ENCODE measurements around the gene FAM131C. TPM values are rescaled to one million over a fixed set of nuclear protein-coding genes. Genes with fewer than 3 reads are reported as not detected.

FAM131C gene
- total RNA-seq, 2 donors from 2014 or later: not detected

DNA sequence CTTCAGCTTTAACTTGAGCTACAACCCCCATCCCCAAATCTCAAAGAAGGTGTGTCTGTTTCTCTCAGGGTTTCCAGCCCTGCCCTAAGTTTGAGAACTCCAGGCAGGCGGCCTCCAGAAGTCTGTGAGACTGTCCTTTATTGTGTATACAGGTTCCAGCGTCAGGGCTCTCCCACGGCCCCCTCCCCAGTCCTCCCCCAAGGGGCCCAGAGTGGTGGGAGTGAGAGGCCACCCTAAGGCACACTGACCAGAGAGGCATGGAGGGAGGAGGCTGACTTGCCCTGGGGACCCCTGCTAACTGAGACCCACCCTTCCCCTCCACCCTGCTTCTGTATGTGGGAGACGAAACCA lies 59.6 kb downstream of the FAM131C start:
- peaks cover 7% of the 10 kb centered on the region for H3K4me1 ChIP-seq (replicated peaks)
- H3K27me3 ChIP-seq (replicated peaks; ENCODE audit: insufficient read depth): no peaks in the 10 kb centered on the region
- H3K27ac ChIP-seq: peak overlapping the region; percentile 78 to 84
- no peak for TF ChIP-seq CTCF (IDR thresholded peaks at IDR 0.05)
- TF ChIP-seq POLR2AphosphoS5 (IDR thresholded peaks at IDR 0.05): no peak
- no peak for TF ChIP-seq POLR2A (IDR thresholded peaks at IDR 0.05)
- intact Hi-C loops (cut with DNase I): no loop called here
- no peaks in the 10 kb centered on the region for H3K36me3 ChIP-seq
- WGBS: 42% methylated on average over 4 of the region's 4 CpGs
- no peak overlapping the region for H3K4me3 ChIP-seq
- peak; percentile 30 for DNase-seq (ENCODE audit: low spot score)
- no peaks in the 10 kb centered on the region for H3K9me3 ChIP-seq

GRCh38 chr1:16013220-16013907 lies 60.1 kb downstream of the FAM131C start:
- TF ChIP-seq POLR2AphosphoS5 (IDR thresholded peaks at IDR 0.05) (peak; percentile 13), CTCF (IDR thresholded peaks at IDR 0.05) (no peak), POLR2A (IDR thresholded peaks at IDR 0.05) (no peak)
- H3K4me3 ChIP-seq: peak overlapping the region; percentile 23 to 34
- H3K27me3 ChIP-seq (replicated peaks; ENCODE audit: insufficient read depth): no peaks in the 10 kb centered on the region
- no peaks in the 10 kb centered on the region for H3K36me3 ChIP-seq
- peaks cover 7% of the 10 kb centered on the region for H3K4me1 ChIP-seq (replicated peaks)
- peak overlapping the region; percentile 78 to 84 for H3K27ac ChIP-seq
- DNase-seq (ENCODE audit: low spot score): peak; percentile 59
- intact Hi-C loops (cut with DNase I): no loop called here
- 8% methylated on average over 13 of the region's 28 CpGs for WGBS
- H3K9me3 ChIP-seq: no peaks in the 10 kb centered on the region

GRCh38 chr1:16012590-16013219 lies 60.7 kb downstream of the FAM131C start:
- TF ChIP-seq POLR2A (IDR thresholded peaks at IDR 0.05): no peak
- TF ChIP-seq POLR2AphosphoS5 (IDR thresholded peaks at IDR 0.05): no peak
- TF ChIP-seq CTCF (IDR thresholded peaks at IDR 0.05): no peak
- intact Hi-C loops (cut with DNase I): no loop called here
- Histone ChIP-seq H3K36me3 (no peaks in the 10 kb centered on the region), H3K27me3 (replicated peaks; ENCODE audit: insufficient read depth) (no peaks in the 10 kb centered on the region), H3K4me3 (peak overlapping the region; percentile 23 to 34), H3K9me3 (no peaks in the 10 kb centered on the region), H3K4me1 (replicated peaks) (peaks cover 7% of the 10 kb centered on the region), H3K27ac (peak overlapping the region; percentile 78 to 84)
- 11% methylated on average over 18 of the region's 36 CpGs for WGBS
- DNase-seq (ENCODE audit: low spot score): peak; percentile 54

GRCh38 chr1:16011936-16012589 lies 61.4 kb downstream of the FAM131C start:
- peaks cover 7% of the 10 kb centered on the region for H3K4me1 ChIP-seq (replicated peaks)
- H3K27me3 ChIP-seq (replicated peaks; ENCODE audit: insufficient read depth): no peaks in the 10 kb centered on the region
- DNase-seq (ENCODE audit: low spot score): no peak
- peak overlapping the region; percentile 78 to 84 for H3K27ac ChIP-seq
- H3K9me3 ChIP-seq: no peaks in the 10 kb centered on the region
- 97% methylated on average over 11 of the region's 11 CpGs for WGBS
- intact Hi-C loops (cut with DNase I): no loop called here
- TF ChIP-seq POLR2A (IDR thresholded peaks at IDR 0.05) (no peak), CTCF (IDR thresholded peaks at IDR 0.05) (no peak)
- H3K36me3 ChIP-seq: no peaks in the 10 kb centered on the region
- no peak overlapping the region for H3K4me3 ChIP-seq

Data from prostate gland (tissue), 2 donors.